ENCODE measurements around the gene HEXA. TPM values are rescaled to one million over a fixed set of nuclear protein-coding genes. Genes with fewer than 3 reads are reported as not detected.
"Not testable (repeated sequence)": the region's sequence is repeated elsewhere in the genome, so short reads cannot be mapped to it uniquely, and the experiment has no call there.

Gene HEXA
- 100 to 1,000 TPM; 106 to 172 (median 134) TPM for polyA plus RNA-seq (ENCODE audit: low read depth in 6 of 6)

DNA sequence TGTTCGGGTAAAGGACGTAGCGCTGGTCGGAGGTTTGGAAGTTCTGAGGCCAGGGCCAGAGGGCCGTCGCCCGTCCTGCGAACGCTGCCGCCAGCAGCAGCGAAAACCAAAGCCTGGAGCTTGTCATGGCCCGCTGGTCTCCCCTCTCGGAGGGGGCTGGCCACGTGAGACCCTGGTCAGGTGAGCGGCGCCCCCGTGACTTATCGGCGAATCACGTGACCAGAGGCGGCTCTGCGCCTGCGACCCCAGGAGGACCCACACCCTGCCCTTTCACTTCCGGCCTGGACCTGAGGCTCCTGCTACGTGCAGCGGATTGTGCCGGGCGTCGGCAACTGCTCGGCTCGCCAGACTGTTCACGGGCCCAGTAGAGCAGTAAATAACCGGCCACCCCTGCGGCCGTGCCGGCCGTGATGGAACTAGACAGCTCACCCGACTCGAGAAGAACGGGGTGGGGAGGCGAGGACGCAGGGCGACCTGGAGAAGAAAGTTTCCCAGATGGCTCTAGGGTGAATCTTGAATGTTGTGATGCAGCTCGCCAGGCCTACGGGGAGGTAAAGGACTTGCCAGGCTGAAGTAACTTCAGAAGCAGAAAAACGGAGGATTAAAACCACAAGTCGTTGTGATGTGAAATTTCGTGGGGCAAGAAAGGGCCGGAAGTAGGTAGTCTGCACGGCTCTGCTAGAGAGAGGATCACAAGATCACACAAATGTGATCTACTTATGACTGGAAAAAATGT is at the start of gene HEXA:
Gene HEXA (minus strand): TSS at position 169 of the 736 bp plus-strand sequence. CDS start 42 bp downstream, at position 127.
- peaks cover 38 to 70% (median 62%) of the 10 kb centered on the region in 3 donors for H3K4me1 Mint-ChIP-seq
- peak within 1 kb of the TSS; percentile 92 to 100 (median 97) for H3K4me3 Mint-ChIP-seq
- H3K9me3 Mint-ChIP-seq = no peaks in the 10 kb centered on the region
- H3K36me3 Mint-ChIP-seq = peaks cover 0 to under 1% of the 10 kb centered on the region in 2 donors
- peak within 1 kb of the TSS; percentile 98 to 99 (median 99) for H3K27ac Mint-ChIP-seq
- ATAC-seq (ENCODE audit: low read depth in 2 of 2) = peak; percentile 83 to 84
- peaks cover 0 to under 1% (median 0%) of the 10 kb centered on the region in 3 donors for H3K27me3 Mint-ChIP-seq
- DNase-seq = peak; percentile 98

DNA sequence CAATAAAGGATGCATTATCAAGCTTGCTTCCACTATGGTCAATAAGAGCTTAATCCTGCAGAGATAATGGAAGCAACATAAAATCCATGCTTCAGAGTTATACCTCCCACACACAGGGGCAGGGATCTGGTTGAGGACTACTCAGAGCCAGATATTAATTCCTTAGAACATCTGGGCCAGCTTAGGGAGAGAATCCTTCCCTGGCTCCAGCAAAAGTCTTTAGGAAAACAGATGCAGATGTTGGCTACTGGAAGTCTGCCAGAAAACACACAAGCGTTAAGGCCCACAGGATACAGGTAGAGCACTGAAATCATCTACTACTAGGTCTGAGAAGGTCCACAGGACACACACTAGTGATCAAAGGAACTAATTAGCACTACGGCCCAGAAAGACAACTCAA is 47.4 kb upstream of the HEXA start:
- H3K27ac Mint-ChIP-seq = no peak overlapping the region
- peaks cover 16 to 43% (median 26%) of the 10 kb centered on the region in 7 donors for H3K9me3 Mint-ChIP-seq
- peaks cover 0 to 22% of the 10 kb centered on the region in 2 donors for H3K36me3 Mint-ChIP-seq
- no peaks in the 10 kb centered on the region for H3K27me3 Mint-ChIP-seq
- no peak for DNase-seq
- no peak overlapping the region for H3K4me3 Mint-ChIP-seq
- peaks cover 3 to 7% (median 5%) of the 10 kb centered on the region in 3 donors for H3K4me1 Mint-ChIP-seq
- ATAC-seq (ENCODE audit: low read depth in 2 of 2) = no peak

DNA sequence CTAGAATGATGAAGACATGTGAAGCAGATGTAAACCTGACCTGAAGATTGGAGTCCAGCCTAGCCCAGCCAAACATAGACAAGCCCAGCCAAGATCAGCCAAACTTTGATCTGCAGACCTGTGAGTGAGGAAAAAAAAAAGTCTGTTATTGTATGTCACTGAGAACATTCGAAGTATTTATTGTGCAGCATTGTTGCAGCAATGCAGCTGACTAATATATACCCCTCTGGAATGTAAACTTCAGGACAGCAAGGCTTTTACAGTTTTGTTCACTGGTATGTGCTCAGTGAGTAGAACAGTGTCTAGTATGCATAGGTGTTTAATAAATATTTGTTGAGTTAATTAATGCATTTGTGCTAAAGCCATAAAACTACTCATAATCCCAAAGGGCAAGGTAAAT is 45.7 kb upstream of the HEXA start:
- peaks cover 0 to 3% (median 0%) of the 10 kb centered on the region in 3 donors for H3K27me3 Mint-ChIP-seq
- H3K9me3 Mint-ChIP-seq = peaks cover 5 to 25% (median 12%) of the 10 kb centered on the region in 7 donors
- H3K36me3 Mint-ChIP-seq = peaks cover 0 to 9% of the 10 kb centered on the region in 2 donors
- ATAC-seq (ENCODE audit: low read depth in 2 of 2) (no peak), DNase-seq (no peak)
- H3K4me1 Mint-ChIP-seq = peaks cover 3 to 7% (median 5%) of the 10 kb centered on the region in 3 donors
- H3K4me3 Mint-ChIP-seq = no peak overlapping the region
- H3K27ac Mint-ChIP-seq = no peak overlapping the region

DNA sequence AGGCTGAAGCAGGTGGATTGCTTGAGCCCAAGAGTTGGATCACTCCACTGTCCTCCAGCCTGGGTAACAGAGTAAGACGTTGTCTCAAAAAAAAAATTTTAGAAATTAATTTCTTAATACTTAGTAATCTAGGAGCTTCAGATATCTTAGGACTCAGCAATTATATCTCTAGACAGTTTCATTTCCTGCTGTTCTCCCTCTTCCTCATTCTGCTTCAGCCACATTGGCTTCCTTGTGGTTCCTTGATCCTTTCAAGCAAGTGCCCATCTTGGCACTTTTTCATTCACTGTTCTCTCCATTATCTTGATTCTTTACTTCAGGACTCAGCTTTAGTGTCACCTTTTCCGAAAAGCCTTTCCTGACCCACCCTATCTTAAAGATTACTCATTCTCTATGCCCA is 44.8 kb upstream of the HEXA start:
- no peaks in the 10 kb centered on the region for H3K36me3 Mint-ChIP-seq
- ATAC-seq (ENCODE audit: low read depth in 2 of 2) (peak; percentile 43 to 60), DNase-seq (no peak)
- H3K9me3 Mint-ChIP-seq = peaks cover 3 to 19% (median 12%) of the 10 kb centered on the region in 7 donors
- peaks cover 3 to 7% (median 5%) of the 10 kb centered on the region in 3 donors for H3K4me1 Mint-ChIP-seq
- H3K27ac Mint-ChIP-seq = no peak overlapping the region
- H3K4me3 Mint-ChIP-seq = no peak overlapping the region
- H3K27me3 Mint-ChIP-seq = peaks cover 0 to 3% (median 0%) of the 10 kb centered on the region in 3 donors

DNA sequence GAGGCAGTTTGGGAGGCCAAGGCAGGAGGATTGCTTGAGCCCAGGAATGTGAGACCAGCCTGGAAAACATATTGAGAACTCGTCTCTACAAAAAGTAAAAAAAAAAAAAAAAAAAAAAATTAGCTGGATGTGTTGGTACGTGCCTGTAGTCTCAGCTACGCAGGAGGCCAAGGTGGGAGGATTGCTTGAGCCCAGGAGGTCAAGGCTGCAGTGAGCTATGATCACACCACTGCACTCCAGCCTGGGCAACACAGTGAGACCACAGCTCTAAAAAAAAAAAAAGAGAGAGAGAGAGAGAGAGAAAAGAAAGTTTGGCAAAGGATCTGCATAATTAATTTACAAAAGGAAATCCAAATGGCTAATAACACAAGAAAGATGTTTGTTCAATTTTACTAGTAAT is 44.0 kb upstream of the HEXA start:
- H3K36me3 Mint-ChIP-seq; H3K27me3 Mint-ChIP-seq; DNase-seq; ATAC-seq (ENCODE audit: low read depth in 2 of 2); H3K4me3 Mint-ChIP-seq; H3K27ac Mint-ChIP-seq; H3K4me1 Mint-ChIP-seq: not testable (repeated sequence)
- peaks cover 3 to 16% (median 9%) of the 10 kb centered on the region in 7 donors for H3K9me3 Mint-ChIP-seq

DNA sequence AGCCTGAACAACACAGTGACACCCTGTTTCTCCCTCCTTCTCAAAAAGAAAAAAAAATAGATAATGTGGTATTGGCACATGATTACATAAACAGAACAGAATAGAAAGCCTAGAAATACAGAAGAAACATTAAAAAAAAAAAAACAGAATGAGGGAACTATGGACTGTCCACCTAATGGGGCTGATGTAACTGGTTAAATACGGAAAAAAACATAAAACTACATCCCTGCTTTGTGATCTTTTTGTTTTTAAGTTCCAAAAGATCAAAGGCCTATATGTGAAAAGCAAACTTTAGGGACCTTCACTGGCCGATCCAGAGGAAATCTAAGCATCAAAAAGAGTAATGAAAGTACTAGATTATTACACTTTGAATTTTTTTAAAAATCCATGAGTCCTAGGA is 39.5 kb upstream of the HEXA start:
- H3K36me3 Mint-ChIP-seq = peaks cover 0 to 8% of the 10 kb centered on the region in 2 donors
- ATAC-seq (ENCODE audit: low read depth in 2 of 2) = no peak

DNA sequence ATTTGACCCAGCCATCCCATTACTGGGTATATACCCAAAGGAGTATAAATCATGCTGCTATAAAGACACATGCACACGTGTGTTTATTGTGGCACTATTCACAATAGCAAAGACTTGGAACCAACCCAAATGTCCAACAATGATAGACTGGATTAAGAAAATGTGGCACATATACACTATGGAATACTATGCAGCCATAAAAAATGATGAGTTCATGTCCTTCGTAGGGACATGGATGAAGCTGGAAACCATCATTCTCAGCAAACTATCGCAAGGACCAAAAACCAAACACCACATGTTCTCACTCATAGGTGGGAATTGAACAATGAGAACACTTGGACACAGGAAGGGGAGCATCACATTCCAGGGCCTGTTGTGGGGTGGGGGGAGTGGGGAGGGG is 37.5 kb upstream of the HEXA start:
- Mint-ChIP-seq H3K9me3 (peaks cover 5 to 21% (median 13%) of the 10 kb centered on the region in 7 donors), H3K27me3 (peaks cover 19 to 26% (median 22%) of the 10 kb centered on the region in 3 donors), H3K36me3 (peaks cover 0 to 16% of the 10 kb centered on the region in 2 donors)
- H3K4me1 Mint-ChIP-seq; H3K4me3 Mint-ChIP-seq; DNase-seq; ATAC-seq (ENCODE audit: low read depth in 2 of 2); H3K27ac Mint-ChIP-seq: not testable (repeated sequence)

More for the DNA sequence above, 39.5 kb upstream of the HEXA start:
- no peak overlapping the region for H3K4me3 Mint-ChIP-seq
- peaks cover 9 to 20% (median 10%) of the 10 kb centered on the region in 3 donors for H3K27me3 Mint-ChIP-seq
- H3K4me1 Mint-ChIP-seq = peaks cover 0 to 2% (median 0%) of the 10 kb centered on the region in 3 donors
- H3K27ac Mint-ChIP-seq = no peak overlapping the region
- peaks cover 5 to 21% (median 13%) of the 10 kb centered on the region in 7 donors for H3K9me3 Mint-ChIP-seq
- no peak for DNase-seq

DNA sequence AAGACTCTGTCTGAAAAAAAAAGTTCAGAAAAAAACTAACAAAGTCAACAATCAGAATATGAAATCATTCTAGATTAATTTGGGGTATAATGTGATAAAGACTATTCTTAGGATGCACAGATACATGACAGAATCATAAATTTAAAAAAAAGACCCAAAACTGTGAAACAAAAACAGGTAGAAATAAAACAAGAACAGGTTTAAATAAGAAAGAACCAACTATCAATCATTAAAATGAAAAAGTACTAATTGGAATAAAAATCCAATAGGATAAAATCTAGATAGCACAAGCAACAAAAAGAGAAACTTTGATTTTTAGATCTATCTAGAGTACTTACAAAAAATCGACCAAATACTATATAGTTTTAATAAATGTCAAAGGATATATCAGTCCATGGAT is 35.7 kb upstream of the HEXA start:
- H3K9me3 Mint-ChIP-seq = peaks cover 5 to 21% (median 13%) of the 10 kb centered on the region in 7 donors
- H3K4me1 Mint-ChIP-seq = no peaks in the 10 kb centered on the region
- H3K27me3 Mint-ChIP-seq = peaks cover 18 to 42% (median 37%) of the 10 kb centered on the region in 3 donors
- no peak overlapping the region for H3K4me3 Mint-ChIP-seq
- no peak overlapping the region for H3K27ac Mint-ChIP-seq
- ATAC-seq (ENCODE audit: low read depth in 2 of 2) (no peak), DNase-seq (no peak)
- H3K36me3 Mint-ChIP-seq = peaks cover 0 to 16% of the 10 kb centered on the region in 2 donors

DNA sequence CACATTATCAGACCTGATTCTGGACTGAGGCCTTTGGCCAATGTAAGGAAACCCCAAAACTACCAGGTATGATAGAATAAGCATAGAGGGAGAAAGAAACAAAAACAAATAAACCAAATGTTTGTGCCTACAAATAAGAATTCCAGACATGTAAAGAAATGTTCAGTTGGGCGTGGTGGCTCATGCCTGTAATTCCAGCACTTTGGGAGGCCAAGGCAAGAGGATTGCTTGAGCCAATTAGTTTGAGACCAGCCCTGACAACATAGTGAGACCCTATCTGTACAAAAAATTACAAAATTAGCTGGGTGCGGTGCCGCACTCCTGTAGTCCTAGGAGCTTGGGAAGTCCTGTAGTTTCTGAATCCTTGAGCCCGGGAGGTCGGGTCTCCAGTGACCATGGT is 35.3 kb upstream of the HEXA start:
- Mint-ChIP-seq H3K27ac (no peak overlapping the region), H3K36me3 (peaks cover 0 to 16% of the 10 kb centered on the region in 2 donors), H3K9me3 (peaks cover 5 to 21% (median 13%) of the 10 kb centered on the region in 7 donors), H3K4me3 (no peak overlapping the region), H3K4me1 (no peaks in the 10 kb centered on the region), H3K27me3 (peaks cover 21 to 44% (median 41%) of the 10 kb centered on the region in 3 donors)
- DNase-seq = no peak
- ATAC-seq (ENCODE audit: low read depth in 2 of 2) = no peak

DNA sequence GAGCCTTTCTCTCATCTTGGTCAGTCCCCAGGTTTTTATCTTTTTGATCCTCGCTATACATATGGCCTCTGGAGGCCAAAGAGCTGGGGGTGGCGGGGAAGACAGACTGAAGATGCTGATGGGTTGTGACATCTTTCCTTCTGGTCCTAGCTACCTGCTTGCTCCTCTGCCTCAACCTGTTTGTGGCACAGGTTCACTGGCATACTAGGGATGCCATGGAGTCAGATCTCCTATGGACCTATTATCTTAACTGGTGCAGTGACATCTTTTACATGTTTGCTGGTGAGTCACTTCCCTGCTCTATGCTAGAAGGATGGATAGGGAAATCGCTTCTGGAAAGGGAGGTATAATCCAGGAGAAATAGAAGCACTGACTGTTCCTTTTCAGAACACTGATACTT is 31.1 kb upstream of the HEXA start:
- no peaks in the 10 kb centered on the region for H3K4me1 Mint-ChIP-seq
- DNase-seq (no peak), ATAC-seq (ENCODE audit: low read depth in 2 of 2) (no peak)
- H3K27ac Mint-ChIP-seq = no peak overlapping the region
- H3K27me3 Mint-ChIP-seq = peaks cover 47 to 71% (median 70%) of the 10 kb centered on the region in 3 donors
- H3K4me3 Mint-ChIP-seq = no peak overlapping the region
- peaks cover 4 to 13% (median 7%) of the 10 kb centered on the region in 7 donors for H3K9me3 Mint-ChIP-seq
- peaks cover 0 to 16% of the 10 kb centered on the region in 2 donors for H3K36me3 Mint-ChIP-seq

DNA sequence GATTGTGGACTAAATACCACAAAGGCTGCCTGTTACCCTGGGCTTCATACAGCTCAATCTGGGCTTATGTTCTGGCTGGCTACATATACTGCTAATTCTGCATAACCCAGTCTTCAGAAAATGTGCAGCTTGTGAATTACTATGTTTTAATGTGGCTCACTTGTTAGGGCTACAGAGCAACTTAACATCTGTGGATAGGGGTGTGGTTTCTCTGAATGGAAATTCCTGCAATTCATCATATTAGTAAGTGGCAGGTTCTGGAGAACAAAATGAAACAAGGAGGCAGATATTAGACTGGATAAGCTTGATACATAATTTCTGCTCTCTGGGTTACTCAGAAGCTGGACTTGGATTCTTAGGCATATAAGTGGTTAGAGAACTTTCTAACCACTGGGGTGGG is 29.0 kb upstream of the HEXA start:
- Mint-ChIP-seq H3K27me3 (peaks cover 45 to 59% (median 59%) of the 10 kb centered on the region in 3 donors), H3K9me3 (no peaks in the 10 kb centered on the region), H3K36me3 (peaks cover 0 to 7% of the 10 kb centered on the region in 2 donors), H3K4me1 (no peaks in the 10 kb centered on the region), H3K4me3 (no peak overlapping the region), H3K27ac (no peak overlapping the region)
- ATAC-seq (ENCODE audit: low read depth in 2 of 2) = no peak
- no peak for DNase-seq

DNA sequence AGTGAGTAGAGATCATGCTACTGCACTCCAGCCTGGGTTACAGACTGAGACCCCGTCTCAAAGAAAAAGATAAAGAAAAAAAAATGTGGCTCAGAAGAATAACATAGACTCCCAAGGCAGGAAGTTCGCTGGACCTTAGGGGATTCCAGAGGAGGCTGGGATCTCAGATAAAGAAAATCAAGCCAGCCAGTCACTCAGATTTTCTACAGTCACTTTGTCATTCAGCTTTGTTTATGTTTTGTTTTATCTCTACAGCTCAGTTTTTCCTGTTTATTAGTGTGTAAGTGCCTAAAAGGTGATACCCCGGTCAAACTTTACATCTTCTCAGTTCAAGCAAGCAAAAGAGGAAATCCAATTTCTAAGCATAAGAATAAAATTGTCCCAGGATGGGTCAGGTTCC is 28.5 kb upstream of the HEXA start:
- H3K9me3 Mint-ChIP-seq = no peaks in the 10 kb centered on the region
- no peak overlapping the region for H3K4me3 Mint-ChIP-seq
- no peaks in the 10 kb centered on the region for H3K4me1 Mint-ChIP-seq
- ATAC-seq (ENCODE audit: low read depth in 2 of 2) (no peak), DNase-seq (no peak)
- no peak overlapping the region for H3K27ac Mint-ChIP-seq
- peaks cover 0 to 2% of the 10 kb centered on the region in 2 donors for H3K36me3 Mint-ChIP-seq
- peaks cover 42 to 55% (median 54%) of the 10 kb centered on the region in 3 donors for H3K27me3 Mint-ChIP-seq

DNA sequence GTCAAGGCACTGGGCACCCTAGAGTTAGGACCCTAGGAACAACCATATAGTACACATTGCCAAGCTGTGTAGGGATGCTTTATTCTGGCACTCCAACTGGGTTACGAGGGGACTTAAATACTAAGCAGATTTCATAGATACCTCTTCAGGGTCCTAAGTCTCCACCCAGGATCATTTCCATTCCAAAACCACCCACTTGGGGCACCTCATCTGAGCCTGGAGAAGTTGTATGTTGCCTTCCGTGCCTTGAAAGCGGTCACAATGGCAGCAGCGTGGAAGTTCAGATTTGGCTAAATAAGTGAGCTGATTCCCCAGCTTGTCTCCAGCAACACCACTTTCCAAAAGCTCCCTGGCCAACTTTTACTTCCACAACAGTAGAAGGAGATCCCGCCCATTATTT is 26.9 kb upstream of the HEXA start:
- DNase-seq = no peak
- H3K4me3 Mint-ChIP-seq = no peak overlapping the region
- H3K36me3 Mint-ChIP-seq = no peaks in the 10 kb centered on the region
- H3K4me1 Mint-ChIP-seq = no peaks in the 10 kb centered on the region
- ATAC-seq (ENCODE audit: low read depth in 2 of 2) = no peak
- H3K27me3 Mint-ChIP-seq = peaks cover 35 to 55% (median 49%) of the 10 kb centered on the region in 3 donors
- H3K27ac Mint-ChIP-seq = no peak overlapping the region
- H3K9me3 Mint-ChIP-seq = no peaks in the 10 kb centered on the region

DNA sequence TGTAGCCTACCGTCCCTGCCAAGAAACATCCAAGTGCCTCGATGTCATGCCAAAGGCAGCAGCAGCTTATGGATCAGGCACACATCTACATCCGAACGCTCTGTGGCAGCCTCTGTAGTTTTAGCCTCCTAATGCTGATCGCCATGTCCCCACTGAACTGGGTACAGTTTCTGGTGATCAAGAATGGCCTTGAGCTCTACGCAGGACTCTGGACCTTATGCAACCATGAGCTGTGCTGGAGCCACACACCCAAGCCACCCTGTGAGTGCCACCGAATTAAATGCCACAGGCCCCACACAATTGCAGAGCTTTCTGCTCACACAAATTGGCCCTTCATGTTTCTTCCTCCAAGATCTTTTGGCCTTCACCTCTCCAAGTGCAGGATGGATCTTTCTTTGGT is 22.8 kb upstream of the HEXA start:
- H3K27me3 Mint-ChIP-seq = peaks cover 26 to 42% (median 29%) of the 10 kb centered on the region in 3 donors
- no peak overlapping the region for H3K4me3 Mint-ChIP-seq
- peak overlapping the region in 1 of 6 donors; percentile 43 for H3K27ac Mint-ChIP-seq
- DNase-seq (no peak), ATAC-seq (ENCODE audit: low read depth in 2 of 2) (no peak)
- H3K36me3 Mint-ChIP-seq = no peaks in the 10 kb centered on the region
- H3K9me3 Mint-ChIP-seq = peaks cover 0 to 3% (median 0%) of the 10 kb centered on the region in 7 donors
- H3K4me1 Mint-ChIP-seq = no peaks in the 10 kb centered on the region
